A549 (cell line): ENCODE data around the gene LMO7.

Source experiments
- CBX2 ChIP-seq: fragments of 200-600 bp; sonication (generic); IDR thresholded peaks from 2 replicates; pipeline ENCODE4 v1.6.1; 2016; ENCODE audit warnings: low read depth, mild to moderate bottlenecking, borderline replicate concordance
- CTCF ChIP-seq: fragments of >200 bp; sonication (Bioruptor Twin); formaldehyde crosslinking; IDR thresholded peaks from 3 replicates; pipeline ENCODE4 v1.5.1; 2016
- EP300 ChIP-seq, 2 experiments: fragments of >200 bp; sonication (Bioruptor Twin); formaldehyde crosslinking; IDR thresholded peaks; 2 replicates in 1 of 2; 3 replicates in 1 of 2; pipeline ENCODE4 v1.6.1; 2016 to 2017
- HDAC2 ChIP-seq: fragments of 200-600 bp; sonication (generic); IDR thresholded peaks from 2 replicates; pipeline ENCODE4 v1.6.1; 2016
- MAX ChIP-seq: IDR thresholded peaks from 2 replicates; pipeline ENCODE4 v1.6.1; 2012
- POLR2A ChIP-seq: IDR thresholded peaks from 2 replicates; pipeline ENCODE4 v1.6.1; 2012; ENCODE audit warnings: mild to moderate bottlenecking, low read length
- TF ChIP-seq, protein P1 (sequence below): IDR thresholded peaks from 2 replicates; pipeline ENCODE4 v1.6.1; 2012

DNA sequence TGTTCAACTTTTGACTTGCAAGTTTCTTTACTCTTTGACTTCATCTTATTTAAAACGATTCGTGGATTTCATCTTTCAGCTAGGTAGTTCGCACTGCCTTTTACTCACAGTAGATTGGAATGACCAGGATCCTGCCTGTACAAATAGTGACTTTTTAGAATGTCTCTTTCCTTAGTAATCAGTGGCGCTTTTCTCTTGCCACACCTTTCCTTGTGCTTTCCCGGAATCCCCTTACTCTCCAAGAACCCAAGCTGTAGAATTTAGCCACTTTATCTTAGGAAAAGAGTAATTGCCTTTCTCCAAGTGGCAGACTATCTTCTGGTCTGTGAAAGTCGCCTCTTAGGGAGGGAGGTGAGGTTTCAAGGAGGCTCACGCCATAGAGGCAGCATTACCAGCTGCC lies 123.4 kb downstream of the LMO7 start:
- TF ChIP-seq POLR2A (no peak), MAX (no peak), EP300 (IDR thresholded peaks at IDR 0.05) (no peak), CTCF (no peak), HDAC2 (no peak), CBX2 (no peak)
- TF ChIP-seq, protein P1, sequence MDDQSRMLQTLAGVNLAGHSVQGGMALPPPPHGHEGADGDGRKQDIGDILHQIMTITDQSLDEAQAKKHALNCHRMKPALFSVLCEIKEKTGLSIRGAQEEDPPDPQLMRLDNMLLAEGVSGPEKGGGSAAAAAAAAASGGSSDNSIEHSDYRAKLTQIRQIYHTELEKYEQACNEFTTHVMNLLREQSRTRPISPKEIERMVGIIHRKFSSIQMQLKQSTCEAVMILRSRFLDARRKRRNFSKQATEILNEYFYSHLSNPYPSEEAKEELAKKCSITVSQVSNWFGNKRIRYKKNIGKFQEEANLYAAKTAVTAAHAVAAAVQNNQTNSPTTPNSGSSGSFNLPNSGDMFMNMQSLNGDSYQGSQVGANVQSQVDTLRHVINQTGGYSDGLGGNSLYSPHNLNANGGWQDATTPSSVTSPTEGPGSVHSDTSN: no peak
